ENCODE measurements around the gene TOR1AIP2. TPM values are rescaled to one million over a fixed set of nuclear protein-coding genes. Genes with fewer than 3 reads are reported as not detected.
A peak's percentile ranks its signal among the peaks of the same experiment; 100 is the strongest.

The TOR1AIP2 gene
- total RNA-seq: 88.5 TPM
- long read RNA-seq, full-length matches to known transcripts: 8 of 18 reads
- long read RNA-seq, partial matches to known transcripts: 1 of 18 reads
- long read RNA-seq, other reads (novel, unspliced or antisense): 9 of 18 reads

DNA sequence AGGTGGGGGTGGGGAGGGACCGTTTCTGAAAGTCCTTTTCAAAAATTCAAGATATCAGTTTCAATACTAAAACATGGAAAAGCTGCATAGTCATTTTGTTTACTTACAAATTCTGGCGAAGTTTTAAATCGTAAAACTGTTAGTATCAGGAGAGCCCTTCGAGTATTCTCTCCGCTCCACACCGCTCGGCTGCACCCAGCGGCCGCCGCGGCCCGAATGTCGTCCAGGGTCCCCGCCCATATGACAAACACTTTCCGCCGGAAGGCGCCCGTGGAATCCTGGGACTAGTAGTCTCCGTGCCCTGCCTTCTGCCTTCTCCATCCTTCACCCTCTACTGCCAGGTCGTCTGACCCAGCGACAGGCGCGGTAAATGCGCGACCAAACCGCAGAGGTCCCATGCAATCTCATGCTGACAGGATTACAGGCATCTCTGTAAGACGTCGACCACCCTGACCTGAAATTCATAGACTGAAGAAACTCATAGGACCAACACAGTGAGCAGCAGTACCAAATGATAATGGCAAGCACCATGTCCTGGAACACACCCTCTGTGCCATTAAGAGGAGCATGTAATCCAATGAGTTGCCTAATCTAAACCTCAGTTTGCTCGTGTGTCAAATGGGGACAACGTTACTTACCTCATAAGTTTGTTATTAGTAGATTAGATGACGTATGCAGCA, at the start of gene TOR1AIP2:
TSS of gene TOR1AIP2 (minus strand) at position 218 of the 680 bp plus-strand sequence. CDS start 25,138 bp downstream, outside the sequence.
- Histone ChIP-seq H3K4me1 (peaks cover 41% of the 10 kb centered on the region), H3K36me3 (peaks cover 20% of the 10 kb centered on the region), H3K27me3 (no peaks in the 10 kb centered on the region), H3K4me3 (peak within 1 kb of the TSS; percentile 74), H3K27ac (peak within 1 kb of the TSS; percentile 80), H3K9me3 (no peaks in the 10 kb centered on the region)
- DNase-seq (peak; percentile 95), ATAC-seq (peak; percentile 75)
- TF ChIP-seq CTCF (IDR thresholded peaks at IDR 0.05): no peak
- intact Hi-C loops (cut with DNase I): no loop called here

GRCh38 chr1:179926850-179927205, 49.2 kb upstream of the TOR1AIP2 start:
- Histone ChIP-seq H3K27ac (no peak overlapping the region), H3K9me3 (no peaks in the 10 kb centered on the region), H3K4me3 (no peak overlapping the region), H3K4me1 (no peaks in the 10 kb centered on the region), H3K27me3 (no peaks in the 10 kb centered on the region), H3K36me3 (no peaks in the 10 kb centered on the region)
- no peak for ATAC-seq
- DNase-seq: no peak
- intact Hi-C loops (cut with DNase I): no loop called here
- TF ChIP-seq CTCF (IDR thresholded peaks at IDR 0.05): no peak

DNA sequence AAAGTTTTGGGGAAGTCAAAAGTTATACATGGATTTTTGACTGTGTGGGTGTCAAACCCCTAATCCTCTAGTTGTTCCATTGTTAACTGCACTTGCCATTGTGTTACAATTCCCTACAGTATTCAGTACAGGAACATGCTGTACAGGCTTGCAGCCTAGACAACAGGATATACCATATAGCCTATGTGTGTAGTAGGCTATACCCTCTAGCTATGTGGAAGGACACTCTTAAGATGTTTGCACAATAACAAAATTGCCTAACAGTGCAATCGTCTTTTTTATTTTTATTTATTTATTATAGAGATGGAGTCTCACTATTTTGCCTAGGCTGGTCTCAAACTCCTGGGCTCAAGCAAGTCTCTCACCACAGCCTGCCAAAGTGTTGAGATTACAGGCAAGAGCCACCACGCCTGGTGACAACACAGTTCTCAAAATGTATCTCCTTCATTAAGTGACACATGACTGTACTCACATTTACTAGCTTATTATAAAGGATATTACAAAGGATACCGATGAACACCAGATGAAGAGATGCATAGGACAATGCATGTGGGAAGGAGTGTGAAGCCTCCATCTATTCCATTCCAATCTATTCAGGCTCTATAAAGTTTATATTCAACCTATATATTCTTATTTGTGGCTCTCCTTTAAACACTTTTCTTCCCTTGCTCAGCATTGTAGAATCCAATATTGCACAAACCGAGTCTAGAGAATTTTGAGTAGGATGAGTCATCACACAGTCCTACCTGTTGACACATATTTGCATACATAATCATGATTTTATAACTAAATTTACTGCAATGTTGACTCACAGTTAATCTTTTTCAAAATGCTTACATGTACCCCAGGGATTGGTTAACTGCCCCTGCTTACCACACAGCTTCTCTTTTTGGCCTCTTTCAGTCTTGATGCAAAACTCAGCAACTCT, 48.6 kb upstream of the TOR1AIP2 start:
- H3K27me3 ChIP-seq: no peaks in the 10 kb centered on the region
- H3K4me1 ChIP-seq: no peaks in the 10 kb centered on the region
- H3K36me3 ChIP-seq: peaks cover 5% of the 10 kb centered on the region
- peak; percentile 27 for ATAC-seq
- intact Hi-C loops (cut with DNase I): no loop called here
- no peak overlapping the region for H3K27ac ChIP-seq
- DNase-seq: no peak
- H3K4me3 ChIP-seq: no peak overlapping the region
- no peaks in the 10 kb centered on the region for H3K9me3 ChIP-seq
- TF ChIP-seq CTCF (IDR thresholded peaks at IDR 0.05): no peak

DNA sequence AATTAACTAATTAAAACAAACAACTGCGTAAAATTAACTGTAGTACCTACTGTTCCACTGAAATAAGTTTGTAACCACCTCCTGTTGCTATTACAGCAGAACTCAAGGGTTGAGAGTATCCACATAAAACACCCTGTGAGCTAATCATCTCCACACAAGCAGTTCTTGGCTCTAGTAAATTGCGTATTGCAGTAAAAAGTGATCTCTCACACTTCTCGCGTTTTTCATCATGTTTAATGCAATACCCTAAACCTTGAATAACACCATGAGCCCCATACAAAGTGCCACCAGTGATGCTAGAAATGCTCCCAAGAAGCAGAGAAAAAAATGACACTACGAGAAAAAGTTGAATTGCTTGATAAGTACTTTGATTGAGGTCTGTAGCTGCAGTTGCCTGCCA, 47.7 kb upstream of the TOR1AIP2 start:
- DNase-seq (no peak), ATAC-seq (no peak)
- Histone ChIP-seq H3K27ac (no peak overlapping the region), H3K9me3 (no peaks in the 10 kb centered on the region), H3K36me3 (peaks cover 5% of the 10 kb centered on the region), H3K27me3 (no peaks in the 10 kb centered on the region), H3K4me3 (no peak overlapping the region), H3K4me1 (no peaks in the 10 kb centered on the region)
- no peak for TF ChIP-seq CTCF (IDR thresholded peaks at IDR 0.05)
- intact Hi-C loops (cut with DNase I): no loop called here

- Histone ChIP-seq H3K27ac (no peak overlapping the region), H3K4me1 (no peaks in the 10 kb centered on the region), H3K36me3 (peaks cover 10% of the 10 kb centered on the region), H3K4me3 (no peak overlapping the region), H3K9me3 (no peaks in the 10 kb centered on the region), H3K27me3 (no peaks in the 10 kb centered on the region)
- ATAC-seq (no peak), DNase-seq (no peak)
- intact Hi-C loops (cut with DNase I): no loop called here
- no peak for TF ChIP-seq CTCF (IDR thresholded peaks at IDR 0.05)
Observed at GRCh38 chr1:179924268-179924667, 46.7 kb upstream of the TOR1AIP2 start.

Measured in upper lobe of right lung (tissue), 1 donor.